GM21526 (cell line): ENCODE data around the gene PLAAT3.
"Not testable (repeated sequence)": the region's sequence is repeated elsewhere in the genome, so short reads cannot be mapped to it uniquely, and the experiment has no call there.

Experiments
- ATAC-seq: cut with Tn5 transposase; IDR thresholded peaks from one replicate; pipeline ENCODE4 v1.9.1; 2021; ENCODE audit warnings: moderate library complexity; ENCODE audit not compliant: unreplicated experiment, low FRiP score

Gene PLAAT3

GRCh38 chr11:63572026-63572688 is 42.1 kb downstream of the PLAAT3 start:
- no peak for ATAC-seq

- no peak for ATAC-seq
Measured at GRCh38 chr11:63569570-63569969, 44.7 kb downstream of the PLAAT3 start.

- ATAC-seq: peak; percentile 74
Measured at GRCh38 chr11:63567044-63567840, 47.0 kb downstream of the PLAAT3 start.

GRCh38 chr11:63564784-63565350 is 49.4 kb downstream of the PLAAT3 start:
- no peak for ATAC-seq

- peak; percentile 58 for ATAC-seq
Measured at GRCh38 chr11:63564056-63564774, 50.0 kb downstream of the PLAAT3 start.

- ATAC-seq: no peak
Measured at GRCh38 chr11:63563201-63564055, 50.8 kb downstream of the PLAAT3 start, which contains the start of gene PLAAT2. Gene PLAAT2, minus strand, starts transcription at chr11:63563379. Its CDS starts 55 bp downstream, at chr11:63563324.

- no peak for ATAC-seq
Measured at GRCh38 chr11:63560506-63561180, 53.6 kb downstream of the PLAAT3 start.

- ATAC-seq: no peak
Measured at GRCh38 chr11:63558459-63559157, 55.6 kb downstream of the PLAAT3 start.

GRCh38 chr11:63557570-63557969 is 56.7 kb downstream of the PLAAT3 start:
- ATAC-seq: no peak

GRCh38 chr11:63556404-63557013 is 57.7 kb downstream of the PLAAT3 start:
- no peak for ATAC-seq

- ATAC-seq: no peak
Measured at GRCh38 chr11:63554877-63555223, 59.4 kb downstream of the PLAAT3 start.

GRCh38 chr11:63553759-63554158 is 60.5 kb downstream of the PLAAT3 start:
- no peak for ATAC-seq

- no peak for ATAC-seq
Measured at GRCh38 chr11:63552921-63553320, 61.3 kb downstream of the PLAAT3 start.

- no peak for ATAC-seq
Measured at GRCh38 chr11:63551889-63552266, 62.4 kb downstream of the PLAAT3 start.

- ATAC-seq: no peak
Measured at GRCh38 chr11:63551091-63551888, 62.9 kb downstream of the PLAAT3 start.

- not testable (repeated sequence) for ATAC-seq
Measured at GRCh38 chr11:63550156-63550700, 64.0 kb downstream of the PLAAT3 start.

GRCh38 chr11:63549411-63549810 is 64.8 kb downstream of the PLAAT3 start:
- no peak for ATAC-seq
